Endothelial cell of umbilical vein (primary cell): ENCODE data around the gene MTG1. TPM values are rescaled to one million over a fixed set of nuclear protein-coding genes. Genes with fewer than 3 reads are reported as not detected.

ENCODE experiments used
- BruUV-seq: library from RNA; stranded (reverse); fragments of 400-500 nt; replicated peaks from 2 replicates; lab custom pipeline; 2021; lab: Mats Ljungman, UMichigan
- CTCF ChIA-PET: fragments of 300-600, 350-600 bp; sonication (Branson Sonifier 250); formaldehyde crosslinking; loops from one replicate; lab custom pipeline; 2021; ENCODE audit warnings: antibody characterized with exemption, inconsistent platforms; lab: Charles Lee
- POLR2A ChIA-PET: fragments of 300-600, 350-600 bp; sonication (Branson Sonifier 250); formaldehyde crosslinking; loops from one replicate; lab custom pipeline; 2021; ENCODE audit warnings: antibody characterized with exemption, inconsistent platforms; lab: Charles Lee
- DNase-seq: peaks from one replicate; pipeline ENCODE4 v3.0.0-alpha.2; 2011; ENCODE audit warnings: low read depth, low spot score
- FAIRE-seq: peaks from 2 replicates; lab custom pipeline; 2011; peaks lifted over from hg19 to GRCh38; lab: Jason Lieb, UNC
- H2AFZ ChIP-seq: 2 replicates; pipeline ENCODE4 v1.6.0; 2012; ENCODE audit warnings: low read depth, low read length, control low read depth, inconsistent platforms
- H3K27ac ChIP-seq: 2 replicates; pipeline ENCODE4 v1.5.1; 2011; ENCODE audit warnings: low read depth, mild to moderate bottlenecking, control low read depth, low read length, moderate library complexity; ENCODE audit not compliant: insufficient read depth
- H3K27me3 ChIP-seq, 2 experiments: 2 replicates each; pipeline versions ENCODE4 v1.6.0 to v1.6.1; 2011; ENCODE audit warnings: low read length in 2 of 2, mixed read lengths in 1 of 2; ENCODE audit not compliant: control insufficient read depth in 2 of 2, insufficient read depth in 2 of 2
- H3K36me3 ChIP-seq, 2 experiments: 2 replicates in 1 of 2; 3 replicates in 1 of 2; pipeline ENCODE4 v1.5.1; 2011; ENCODE audit warnings: low read length in 2 of 2, mild to moderate bottlenecking in 1 of 2, moderate library complexity in 1 of 2; ENCODE audit not compliant: control insufficient read depth in 2 of 2, insufficient read depth in 2 of 2; ENCODE audit errors: extremely low read depth in 1 of 2
- H3K4me1 ChIP-seq: 3 replicates; pipeline ENCODE4 v1.5.1; 2011; ENCODE audit warnings: mild to moderate bottlenecking, low read length; ENCODE audit not compliant: control insufficient read depth, insufficient read depth; ENCODE audit errors: extremely low read depth
- H3K4me2 ChIP-seq: 2 replicates; pipeline ENCODE4 v1.6.1; 2011; ENCODE audit warnings: low read length, control low read depth, mixed read lengths; ENCODE audit not compliant: insufficient read depth
- H3K4me3 ChIP-seq, 3 experiments: fragments of 200-600 bp in 1 of 3; sonication (generic), shearing (Covaris generic) in 1 of 3; replicated peaks in 1 of 3; 2 replicates each; pipeline ENCODE4 v1.5.1; 2011 to 2016; ENCODE audit warnings: control low read depth in 3 of 3, low read length in 3 of 3, mild to moderate bottlenecking in 2 of 3, inconsistent platforms in 1 of 3, low read depth in 1 of 3, moderate library complexity in 1 of 3; ENCODE audit not compliant: insufficient read depth in 1 of 3
- H3K79me2 ChIP-seq: 2 replicates; pipeline ENCODE4 v1.6.0; 2012; ENCODE audit warnings: low read length, inconsistent platforms; ENCODE audit not compliant: control insufficient read depth, insufficient read depth
- H3K9ac ChIP-seq: replicated peaks from 2 replicates; pipeline ENCODE3; 2011; ENCODE audit warnings: low read length, control low read depth; ENCODE audit not compliant: insufficient read depth; ENCODE audit errors: extremely low read depth
- H3K9me1 ChIP-seq: replicated peaks from 3 replicates; pipeline ENCODE4 v1.6.0; 2011; ENCODE audit warnings: mild to moderate bottlenecking, low read length; ENCODE audit not compliant: control insufficient read depth, insufficient read depth; ENCODE audit errors: extremely low read depth
- H3K9me3 ChIP-seq: replicated peaks from 2 replicates; pipeline ENCODE4 v1.5.1; 2012; ENCODE audit warnings: low read length, inconsistent platforms; ENCODE audit not compliant: control insufficient read depth, insufficient read depth
- H4K20me1 ChIP-seq: replicated peaks from 2 replicates; pipeline ENCODE3; 2011; ENCODE audit warnings: mild to moderate bottlenecking, low read length; ENCODE audit not compliant: control insufficient read depth, insufficient read depth; ENCODE audit errors: extremely low read depth
- EZH2 ChIP-seq: IDR thresholded peaks from 2 replicates; pipeline ENCODE4 v1.6.1; 2012; ENCODE audit warnings: borderline replicate concordance, low read depth, mild to moderate bottlenecking, moderate library complexity, low read length, inconsistent platforms; ENCODE audit not compliant: severe bottlenecking
- FOS ChIP-seq: IDR thresholded peaks from 2 replicates; pipeline ENCODE4 v1.6.1; 2011; ENCODE audit warnings: mild to moderate bottlenecking, low read length, moderate library complexity, borderline replicate concordance; ENCODE audit not compliant: insufficient read depth
- GATA2 ChIP-seq: IDR thresholded peaks from 2 replicates; pipeline ENCODE4 v1.7.0; 2011; ENCODE audit warnings: low read depth, mild to moderate bottlenecking, moderate library complexity, mixed read lengths, low read length; ENCODE audit not compliant: insufficient read length, insufficient read depth
- JUN ChIP-seq: IDR thresholded peaks from 2 replicates; pipeline ENCODE4 v1.6.1; 2011; ENCODE audit warnings: borderline replicate concordance, low read depth; ENCODE audit not compliant: insufficient read length, insufficient read depth
- MYC ChIP-seq: IDR thresholded peaks from one replicate; pipeline ENCODE4 v1.6.1; 2011; ENCODE audit warnings: mild to moderate bottlenecking, low read depth, low read length
- POLR2A ChIP-seq: IDR thresholded peaks from 2 replicates; pipeline ENCODE4 v1.6.1; 2012; ENCODE audit warnings: low read depth, mild to moderate bottlenecking, control low read depth, low read length
- POLR2AphosphoS5 ChIP-seq: IDR thresholded peaks from 2 replicates; pipeline ENCODE4 v1.6.1; 2012; ENCODE audit warnings: low read depth, mild to moderate bottlenecking, control low read depth, low read length, moderate library complexity; ENCODE audit not compliant: insufficient read depth
- dilution Hi-C: fragments of 300-500 bp; cut with MboI; formaldehyde crosslinking; loops from one replicate; pipeline ENCODE4 v1.15.0; 2019; ENCODE audit warnings: low sequenced_read_pairs; ENCODE audit not compliant: extremely low pct_ligation_motif_present
- intact Hi-C: fragments of 100-400 bp; cut with micrococcal nuclease; formaldehyde crosslinking; loops from one replicate; pipeline ENCODE4 v1.10.0; 2022
- polyA plus RNA-seq, 4 experiments: library from polyadenylated mRNA; depleted of rRNA in 3 of 4; stranded (reverse) in 3 of 4; unstranded in 1 of 4; fragments of >200 nt; gene quantifications; 2 replicates each; pipeline versions ENCODE4 v1.2.1 to v1.2.3, GENCODE V29; 2011 to 2012; ENCODE audit warnings: missing spikeins in 1 of 4
- total RNA-seq: library from RNA; stranded (reverse); gene quantifications from 2 replicates; pipeline ENCODE4 v1.2.3, GENCODE V29; 2021
- TF ChIP-seq, protein P1 (sequence below), 2 donors: IDR thresholded peaks; 1 replicate in 1 of 2; 2 replicates in 1 of 2; pipeline ENCODE4 v1.5.1; 2011; ENCODE audit warnings: low read length in 2 of 2, mild to moderate bottlenecking in 2 of 2, moderate library complexity in 2 of 2, control low read depth in 1 of 2, inconsistent platforms in 1 of 2, low read depth in 1 of 2; ENCODE audit not compliant: insufficient read depth in 1 of 2; ENCODE audit errors: extremely low read depth in 1 of 2
- TF ChIP-seq, protein P2 (sequence below): IDR thresholded peaks from 2 replicates; pipeline ENCODE4 v1.6.1; 2011; ENCODE audit not compliant: insufficient read depth, insufficient read length

The MTG1 gene
- total and polyA plus RNA-seq, 2 donors (not counting 3 experiments of a cell fraction or from before 2014, with no cell fraction given): 66.5 to 91.6 TPM

DNA sequence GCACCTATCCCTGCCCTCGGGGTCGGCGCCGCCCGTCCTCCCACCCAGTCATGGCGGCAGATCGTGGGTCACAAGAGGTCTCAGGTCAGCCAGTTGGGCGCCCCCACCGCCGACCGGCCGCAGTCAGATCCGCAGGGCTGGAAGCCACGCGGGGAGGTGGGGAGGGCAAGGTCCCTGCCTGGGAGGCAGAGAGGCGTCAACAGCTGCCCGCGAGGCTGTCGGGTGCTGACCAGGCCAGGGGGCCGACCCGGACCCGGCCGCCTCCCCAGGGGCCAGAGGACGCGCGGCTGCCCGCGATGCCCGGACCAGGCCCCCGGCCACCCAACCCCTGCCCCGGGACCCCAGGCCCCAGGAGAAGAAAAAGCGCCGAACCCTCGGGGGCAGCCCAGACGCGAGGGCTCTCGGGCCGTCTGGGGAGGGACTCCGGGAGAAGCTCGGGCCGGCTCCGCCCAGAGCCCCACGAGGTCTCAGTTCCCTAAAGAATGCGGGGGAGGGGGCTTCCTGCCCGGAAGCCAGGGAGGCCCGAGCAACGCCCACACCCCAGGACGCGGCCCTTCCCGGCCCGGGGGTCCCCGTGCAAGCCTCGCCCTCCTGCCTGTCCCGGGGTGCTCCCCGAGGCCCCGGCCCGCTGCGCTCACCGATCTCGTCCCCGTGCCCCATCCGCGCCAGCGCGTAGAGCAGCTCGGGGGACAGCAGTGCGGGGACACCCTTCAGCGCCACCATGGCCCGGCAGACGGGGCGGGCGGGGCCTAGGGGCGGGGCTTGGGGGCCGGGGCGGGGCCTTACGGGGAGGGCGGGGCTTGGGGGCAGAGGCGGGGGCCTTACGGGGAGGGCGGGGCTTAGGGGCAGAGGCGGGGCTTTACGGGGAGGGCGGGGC is 36.4 kb upstream of the MTG1 start, which contains the start of gene FUOM:
Gene FUOM (minus strand): TSS at position 735 of the 877 bp plus-strand sequence. CDS start 12 bp downstream, at position 723.
- Histone ChIP-seq H3K27me3 (no peaks in the 10 kb centered on the region), H3K27ac (no peak within 1 kb of the TSS), H3K4me2 (peak within 1 kb of the TSS; percentile 70), H2AFZ (peak within 1 kb of the TSS; percentile 92), H3K79me2 (no peaks in the 10 kb centered on the region), H3K36me3 (peaks cover 0 to under 1% of the 10 kb centered on the region in 2 experiments), H3K9me1 (no peaks in the 10 kb centered on the region), H3K9me3 (no peaks in the 10 kb centered on the region), H3K4me3 (peak within 1 kb of the TSS; percentile 27 to 63 (median 52)), H3K4me1 (peaks cover 3% of the 10 kb centered on the region), H3K9ac (peak within 1 kb of the TSS; percentile 48), H4K20me1 (no peaks in the 10 kb centered on the region)
- DNase-seq: peak; percentile 52
- intact Hi-C loops: loop anchor here (1.0 to 2.0 kb wide), 2 partner anchors 16 to 29 kb away; partner anchors contain the start of gene ECHS1
- FAIRE-seq: peak; percentile 26
- dilution Hi-C loops: no loop called here
- POLR2A ChIA-PET: interaction anchor here (1.0 kb wide), 1 partner anchor 16 kb away, joined by 4 read pairs; the partner anchor contains the start of gene ECHS1
- BruUV-seq: no TSS peak
- CTCF ChIA-PET: interaction anchor here (1.0 to 1.2 kb wide), 2 partner anchors 14 to 28 kb away, joined by 3 to 8 read pairs; no protein-coding TSS in a partner anchor
- TF ChIP-seq POLR2AphosphoS5 (peak; percentile 36), FOS (no peak), GATA2 (no peak), MYC (no peak), EZH2 (no peak), JUN (no peak), POLR2A (no peak)
- TF ChIP-seq, protein P1, sequence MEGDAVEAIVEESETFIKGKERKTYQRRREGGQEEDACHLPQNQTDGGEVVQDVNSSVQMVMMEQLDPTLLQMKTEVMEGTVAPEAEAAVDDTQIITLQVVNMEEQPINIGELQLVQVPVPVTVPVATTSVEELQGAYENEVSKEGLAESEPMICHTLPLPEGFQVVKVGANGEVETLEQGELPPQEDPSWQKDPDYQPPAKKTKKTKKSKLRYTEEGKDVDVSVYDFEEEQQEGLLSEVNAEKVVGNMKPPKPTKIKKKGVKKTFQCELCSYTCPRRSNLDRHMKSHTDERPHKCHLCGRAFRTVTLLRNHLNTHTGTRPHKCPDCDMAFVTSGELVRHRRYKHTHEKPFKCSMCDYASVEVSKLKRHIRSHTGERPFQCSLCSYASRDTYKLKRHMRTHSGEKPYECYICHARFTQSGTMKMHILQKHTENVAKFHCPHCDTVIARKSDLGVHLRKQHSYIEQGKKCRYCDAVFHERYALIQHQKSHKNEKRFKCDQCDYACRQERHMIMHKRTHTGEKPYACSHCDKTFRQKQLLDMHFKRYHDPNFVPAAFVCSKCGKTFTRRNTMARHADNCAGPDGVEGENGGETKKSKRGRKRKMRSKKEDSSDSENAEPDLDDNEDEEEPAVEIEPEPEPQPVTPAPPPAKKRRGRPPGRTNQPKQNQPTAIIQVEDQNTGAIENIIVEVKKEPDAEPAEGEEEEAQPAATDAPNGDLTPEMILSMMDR (IDR thresholded peaks at IDR 0.05; ENCODE audit: extremely low read depth in 1 of 2, insufficient read depth in 1 of 2, low read depth in 1 of 2, low read length in 2 of 2): no peak
- TF ChIP-seq, protein P2, sequence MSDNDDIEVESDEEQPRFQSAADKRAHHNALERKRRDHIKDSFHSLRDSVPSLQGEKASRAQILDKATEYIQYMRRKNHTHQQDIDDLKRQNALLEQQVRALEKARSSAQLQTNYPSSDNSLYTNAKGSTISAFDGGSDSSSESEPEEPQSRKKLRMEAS: peak; percentile 28
